Breast epithelium (tissue), 4 donors: ENCODE measurements around the gene DCST2. TPM values are rescaled to one million over a fixed set of nuclear protein-coding genes. Genes with fewer than 3 reads are reported as not detected.
"Not testable (repeated sequence)": the region's sequence is repeated elsewhere in the genome, so short reads cannot be mapped to it uniquely, and the experiment has no call there.

Source experiments
- DNase-seq, 2 donors: peaks; one replicate each; pipeline ENCODE4 v3.0.0-alpha.2; 2019; ENCODE audit warnings: low spot score in 2 of 2
- H3K27ac ChIP-seq, 2 donors: fragments of 200-600 bp; sonication (generic) in 1 of 2; one replicate each; pipeline ENCODE4 v1.5.1; 2016 to 2019; ENCODE audit warnings: mild to moderate bottlenecking in 1 of 2
- H3K27me3 ChIP-seq, 2 donors: fragments of 200-600 bp; sonication (generic) in 1 of 2; one replicate each; pipeline versions ENCODE4 v1.5.1 to v1.6.0; 2017 to 2019; ENCODE audit warnings: control low read depth in 1 of 2, mild to moderate bottlenecking in 1 of 2
- H3K36me3 ChIP-seq: fragments of 200-600 bp; one replicate; pipeline ENCODE4 v1.5.1; 2019
- H3K4me1 ChIP-seq, 2 donors: fragments of 200-600 bp; sonication (generic); one replicate each; pipeline ENCODE4 v1.5.1; 2016 to 2019; ENCODE audit warnings: control low read depth in 1 of 2
- H3K4me3 ChIP-seq, 3 donors: fragments of 200-600 bp; sonication (generic); 1 replicate in 2 of 3; 2 replicates in 1 of 3; pipeline ENCODE4 v1.5.1; 2016 to 2019; ENCODE audit warnings: mild to moderate bottlenecking in 3 of 3, moderate library complexity in 2 of 3
- H3K9me3 ChIP-seq, 2 donors: fragments of 200-600 bp; sonication (generic) in 1 of 2; one replicate each; pipeline ENCODE4 v1.5.1; 2016 to 2019; ENCODE audit warnings: control low read depth in 1 of 2
- CTCF ChIP-seq, 3 donors: fragments of 450-650 bp; IDR thresholded peaks; one replicate each; pipeline ENCODE4 v1.5.1; 2016 to 2017; ENCODE audit warnings: antibody characterized with exemption in 3 of 3, mild to moderate bottlenecking in 3 of 3, moderate library complexity in 3 of 3
- POLR2A ChIP-seq: fragments of 450-650 bp; IDR thresholded peaks from one replicate; pipeline ENCODE4 v1.6.1; 2016; ENCODE audit warnings: antibody characterized with exemption, mild to moderate bottlenecking, moderate library complexity
- POLR2AphosphoS5 ChIP-seq, 3 donors: sonication (generic); formaldehyde crosslinking; IDR thresholded peaks; one replicate each; pipeline ENCODE4 v1.6.1; 2017; ENCODE audit warnings: antibody characterized with exemption in 3 of 3
- intact Hi-C: fragments of 100-400 bp; cut with DNase I; formaldehyde crosslinking; loops from one replicate; pipeline ENCODE4 v1.15.1; 2023; ENCODE audit warnings: low total_unique reads
- total RNA-seq, 3 donors: library from RNA; depleted of rRNA; stranded (reverse); fragments of >200 nt; gene quantifications; one replicate each; pipeline ENCODE4 v1.1.0, GENCODE V29; 2016

Gene DCST2
- total RNA-seq, 3 donors from 2014 or later: 0.48 to 4.4 (median 3.3) TPM

- DNase-seq: no peak
- TF ChIP-seq POLR2AphosphoS5 (IDR thresholded peaks at IDR 0.05) (no peak), POLR2A (no peak), CTCF (IDR thresholded peaks at IDR 0.05) (no peak)
- intact Hi-C loops: loop anchor here (1.0 kb wide), 1 partner anchor 22 kb away; no protein-coding TSS in a partner anchor
- H3K4me1 ChIP-seq: peaks cover 4 to 12% of the 10 kb centered on the region in 2 donors
- no peaks in the 10 kb centered on the region for H3K36me3 ChIP-seq
- H3K27ac ChIP-seq: no peak overlapping the region
- no peaks in the 10 kb centered on the region for H3K9me3 ChIP-seq
- H3K27me3 ChIP-seq: no peaks in the 10 kb centered on the region
- H3K4me3 ChIP-seq: no peak overlapping the region
Observed at GRCh38 chr1:154987326-154987725, 46.3 kb downstream of the DCST2 start.

- DNase-seq, H3K4me3 ChIP-seq, H3K9me3 ChIP-seq, H3K27me3 ChIP-seq, H3K36me3 ChIP-seq, H3K27ac ChIP-seq: not testable (repeated sequence)
- intact Hi-C loops: loop anchor here (1.0 kb wide), 1 partner anchor 21 kb away; no protein-coding TSS in a partner anchor
- H3K4me1 ChIP-seq: peaks cover 4 to 14% of the 10 kb centered on the region in 2 donors
Observed at GRCh38 chr1:154986736-154987135, 46.8 kb downstream of the DCST2 start.

GRCh38 chr1:154983776-154984466 lies 49.7 kb downstream of the DCST2 start:
- no peak for DNase-seq
- TF ChIP-seq CTCF (IDR thresholded peaks at IDR 0.05) (no peak), POLR2A (no peak), POLR2AphosphoS5 (IDR thresholded peaks at IDR 0.05) (no peak)

GRCh38 chr1:154982897-154983648 lies 50.5 kb downstream of the DCST2 start, which contains the start of gene FLAD1:
FLAD1 (plus strand) TSS chr1:154983344; CDS start chr1:154983695, 351 bp downstream.
- Histone ChIP-seq H3K36me3 (no peaks in the 10 kb centered on the region), H3K27me3 (no peaks in the 10 kb centered on the region), H3K27ac (peak within 1 kb of the TSS; percentile 62 to 82), H3K4me1 (peaks cover 4 to 14% of the 10 kb centered on the region in 2 donors), H3K9me3 (no peaks in the 10 kb centered on the region), H3K4me3 (peak within 1 kb of the TSS; percentile 56 to 78 (median 67))
- TF ChIP-seq CTCF (IDR thresholded peaks at IDR 0.05) (no peak), POLR2AphosphoS5 (IDR thresholded peaks at IDR 0.05) (peak; percentile 64 to 89 (median 86)), POLR2A (no peak)
- intact Hi-C loops: no loop called here
- peak; percentile 94 to 99 for DNase-seq

More at GRCh38 chr1:154983776-154984466, 49.7 kb downstream of the DCST2 start:
- no peaks in the 10 kb centered on the region for H3K9me3 ChIP-seq
- no peaks in the 10 kb centered on the region for H3K27me3 ChIP-seq
- peak overlapping the region; percentile 56 to 78 (median 67) for H3K4me3 ChIP-seq
- H3K27ac ChIP-seq: peak overlapping the region; percentile 62 to 82
- intact Hi-C loops: no loop called here
- peaks cover 4 to 14% of the 10 kb centered on the region in 2 donors for H3K4me1 ChIP-seq
- H3K36me3 ChIP-seq: no peaks in the 10 kb centered on the region

GRCh38 chr1:154982341-154982740 lies 51.2 kb downstream of the DCST2 start:
- TF ChIP-seq POLR2A: no peak
- no peak for TF ChIP-seq CTCF (IDR thresholded peaks at IDR 0.05)
- TF ChIP-seq POLR2AphosphoS5 (IDR thresholded peaks at IDR 0.05): no peak
- peaks cover 4 to 14% of the 10 kb centered on the region in 2 donors for H3K4me1 ChIP-seq
- H3K27me3 ChIP-seq: no peaks in the 10 kb centered on the region
- DNase-seq: no peak
- H3K4me3 ChIP-seq: peak overlapping the region in 2 of 3 donors; percentile 67 to 78
- intact Hi-C loops: no loop called here
- no peaks in the 10 kb centered on the region for H3K9me3 ChIP-seq
- no peaks in the 10 kb centered on the region for H3K36me3 ChIP-seq
- peak overlapping the region in 1 of 2 donors; percentile 82 for H3K27ac ChIP-seq
